Gastroesophageal sphincter (tissue), 4 donors: ENCODE results near the gene IFITM5. TPM values are rescaled to one million over a fixed set of nuclear protein-coding genes. Genes with fewer than 3 reads are reported as not detected.
"Not testable (repeated sequence)": the region's sequence is repeated elsewhere in the genome, so short reads cannot be mapped to it uniquely, and the experiment has no call there.

Experiments used
- ATAC-seq: fragments of 150-250 bp; one replicate; pipeline ENCODE4 v1.9.1; 2016; ENCODE audit warnings: mild to moderate bottlenecking, moderate library complexity
- H3K27ac ChIP-seq, 4 donors: fragments of 200-600 bp; sonication (generic) in 3 of 4; 1 replicate in 3 of 4; 2 replicates in 1 of 4; pipeline ENCODE4 v1.5.1; 2016 to 2019
- H3K27me3 ChIP-seq: fragments of 200-600 bp; sonication (generic); one replicate; pipeline ENCODE4 v1.5.1; 2019
- H3K36me3 ChIP-seq, 2 donors: fragments of 200-600 bp; sonication (generic); one replicate each; pipeline ENCODE4 v1.5.1; 2019; ENCODE audit warnings: control low read depth in 1 of 2
- H3K4me1 ChIP-seq, 3 donors: fragments of 200-600 bp; sonication (generic); 1 replicate in 2 of 3; 2 replicates in 1 of 3; pipeline ENCODE4 v1.5.1; 2016 to 2019; ENCODE audit warnings: control low read depth in 2 of 3
- H3K4me3 ChIP-seq, 2 donors: fragments of 200-600 bp; sonication (generic); one replicate each; pipeline ENCODE4 v1.5.1; 2019; ENCODE audit warnings: mild to moderate bottlenecking in 1 of 2, moderate library complexity in 1 of 2
- H3K9me3 ChIP-seq, 3 donors: fragments of 200-600 bp; sonication (generic); one replicate each; pipeline ENCODE4 v1.5.1; 2017 to 2019; ENCODE audit warnings: control low read depth in 2 of 3
- CTCF ChIP-seq, 4 experiments: fragments of 200-600 bp in 2 of 4; fragments of 450-650 bp in 2 of 4; sonication (generic) in 1 of 4; IDR thresholded peaks; one replicate each; pipeline ENCODE4 v1.5.1; 2017 to 2019; ENCODE audit warnings: antibody characterized with exemption in 4 of 4, mild to moderate bottlenecking in 2 of 4, moderate library complexity in 2 of 4
- EP300 ChIP-seq: sonication (generic); formaldehyde crosslinking; IDR thresholded peaks from one replicate; pipeline ENCODE4 v1.6.1; 2017; ENCODE audit warnings: antibody characterized with exemption, mild to moderate bottlenecking
- POLR2A ChIP-seq, 2 donors: fragments of 450-650 bp; IDR thresholded peaks; one replicate each; pipeline ENCODE4 v1.6.1; 2017; ENCODE audit warnings: antibody characterized with exemption in 2 of 2, mild to moderate bottlenecking in 2 of 2, moderate library complexity in 1 of 2
- POLR2AphosphoS5 ChIP-seq: sonication (generic); formaldehyde crosslinking; IDR thresholded peaks from one replicate; pipeline ENCODE4 v1.6.1; 2017; ENCODE audit warnings: antibody characterized with exemption
- WGBS, 2 donors: methylation state at CpG; one replicate each; pipeline ENCODE4 v1.1.5; 2018; ENCODE audit warnings: low coverage in 1 of 2; 5-methylcytosine and 5-hydroxymethylcytosine counted together
- total RNA-seq, 4 donors: library from RNA; depleted of rRNA; stranded (reverse); fragments of >200 nt; gene quantifications; one replicate each; pipeline ENCODE4 v1.1.0, GENCODE V29; 2016

The IFITM5 gene
- total RNA-seq, 4 donors from 2014 or later = not detected

GRCh38 chr11:287821-288477 is 11.4 kb downstream of the IFITM5 start:
- H3K27ac ChIP-seq = peak overlapping the region in 1 of 4 donors; percentile 83
- no peaks in the 10 kb centered on the region for H3K9me3 ChIP-seq
- peak overlapping the region; percentile 56 to 74 for H3K4me3 ChIP-seq
- H3K27me3 ChIP-seq = peaks cover 46% of the 10 kb centered on the region
- ATAC-seq = no peak
- H3K36me3 ChIP-seq = peaks cover 0 to 11% of the 10 kb centered on the region in 2 donors
- WGBS, 2 donors = 35 to 54% methylated on average over 16 to 28 of the region's 41 CpGs
- TF ChIP-seq EP300 (no peak), POLR2AphosphoS5 (no peak)
- H3K4me1 ChIP-seq = peaks cover 0 to 27% (median 10%) of the 10 kb centered on the region in 3 donors

GRCh38 chr11:286977-287820 is 12.1 kb downstream of the IFITM5 start:
- not testable (repeated sequence) for H3K36me3 ChIP-seq
- 81 to 89% methylated on average over 18 to 25 of the region's 27 CpGs for WGBS, 2 donors
- peaks cover 54% of the 10 kb centered on the region for H3K27me3 ChIP-seq

GRCh38 chr11:285894-286220 is 13.5 kb downstream of the IFITM5 start:
- H3K27me3 ChIP-seq = peaks cover 67% of the 10 kb centered on the region
- H3K36me3 ChIP-seq = no peaks in the 10 kb centered on the region
- TF ChIP-seq EP300 (no peak), CTCF (IDR thresholded peaks at IDR 0.05) (no peak), POLR2AphosphoS5 (no peak), POLR2A (IDR thresholded peaks at IDR 0.05) (no peak)
- no peak for ATAC-seq
- WGBS, 2 donors = 74 to 92% methylated on average over 5 to 6 of the region's 8 CpGs
- H3K9me3 ChIP-seq = no peaks in the 10 kb centered on the region
- no peak overlapping the region for H3K27ac ChIP-seq
- no peak overlapping the region for H3K4me3 ChIP-seq
- peaks cover 0 to 37% (median 10%) of the 10 kb centered on the region in 3 donors for H3K4me1 ChIP-seq

More at GRCh38 chr11:286977-287820, 12.1 kb downstream of the IFITM5 start:
- not testable (repeated sequence) for ATAC-seq, H3K27ac ChIP-seq, H3K9me3 ChIP-seq, H3K4me3 ChIP-seq
- peaks cover 0 to 27% (median 10%) of the 10 kb centered on the region in 3 donors for H3K4me1 ChIP-seq

GRCh38 chr11:285021-285893 is 14.1 kb downstream of the IFITM5 start:
- Histone ChIP-seq H3K36me3 (no peaks in the 10 kb centered on the region), H3K27me3 (peaks cover 73% of the 10 kb centered on the region), H3K9me3 (no peaks in the 10 kb centered on the region), H3K4me1 (peaks cover 0 to 40% (median 16%) of the 10 kb centered on the region in 3 donors), H3K4me3 (no peak overlapping the region), H3K27ac (no peak overlapping the region)
- TF ChIP-seq CTCF (IDR thresholded peaks at IDR 0.05) = no peak
- TF ChIP-seq POLR2AphosphoS5 = no peak
- TF ChIP-seq POLR2A (IDR thresholded peaks at IDR 0.05) = no peak
- no peak for TF ChIP-seq EP300
- ATAC-seq = no peak
- WGBS, 2 donors = 88% methylated on average over 3 of the region's 29 CpGs; no CpG with 5 or more reads in 1 of the 2 donors

- WGBS, 2 donors = 90% methylated on average over 3 of the region's 24 CpGs; no CpG with 5 or more reads in 1 of the 2 donors
- no peak overlapping the region for H3K4me3 ChIP-seq
- H3K36me3 ChIP-seq = no peaks in the 10 kb centered on the region
- H3K27ac ChIP-seq = no peak overlapping the region
- no peaks in the 10 kb centered on the region for H3K9me3 ChIP-seq
- peaks cover 0 to 40% (median 18%) of the 10 kb centered on the region in 3 donors for H3K4me1 ChIP-seq
- ATAC-seq = no peak
- no peak for TF ChIP-seq POLR2A (IDR thresholded peaks at IDR 0.05)
- no peak for TF ChIP-seq CTCF (IDR thresholded peaks at IDR 0.05)
- TF ChIP-seq POLR2AphosphoS5 = no peak
- TF ChIP-seq EP300 = no peak
- peaks cover 82% of the 10 kb centered on the region for H3K27me3 ChIP-seq
Observed at GRCh38 chr11:284105-285020, 15.0 kb downstream of the IFITM5 start.
